ENCODE data around the gene TRPC3.
A peak's percentile ranks its signal among the peaks of the same experiment; 100 is the strongest.

- TF ChIP-seq CTCF (conservative IDR thresholded peaks at IDR 0.05): peak; percentile 37; the same call in 1 of the 2 replicates
- no peak for TF ChIP-seq EZH2 (IDR thresholded peaks at IDR 0.05; ENCODE audit: low read depth)
Observed at GRCh38 chr4:121943941-121944340, 7.9 kb downstream of the TRPC3 start.
